Caco-2 (cell line): ENCODE data around the gene MYO5B. TPM values are rescaled to one million over a fixed set of nuclear protein-coding genes. Genes with fewer than 3 reads are reported as not detected.

ENCODE experiments used
- BruUV-seq: library from RNA; stranded (reverse); fragments of 400-500 nt; replicated peaks from 2 replicates; lab custom pipeline; 2021; lab: Mats Ljungman, UMichigan
- CTCF ChIA-PET: fragments of 300-600 bp; sonication (Branson Sonifier 250); formaldehyde crosslinking; loops from one replicate; lab custom pipeline; 2022; ENCODE audit warnings: antibody characterized with exemption; lab: Charles Lee
- POLR2A ChIA-PET: fragments of 300-600 bp; sonication (Branson Sonifier 250); formaldehyde crosslinking; loops from one replicate; lab custom pipeline; 2022; ENCODE audit warnings: antibody characterized with exemption; lab: Charles Lee
- DNase-seq, 2 experiments: peaks; one replicate each; pipeline versions ENCODE4 v3.0.0 to v3.0.0-alpha.2; 2020 to 2022
- H3K27me3 ChIP-seq: replicated peaks from 2 replicates; pipeline ENCODE4 v1.6.0; 2011; ENCODE audit warnings: low read length; ENCODE audit not compliant: control insufficient read depth, insufficient read depth
- H3K36me3 ChIP-seq: 2 replicates; pipeline ENCODE4 v1.5.1; 2011; ENCODE audit warnings: low read length; ENCODE audit not compliant: control insufficient read depth, insufficient read depth
- H3K4me1 ChIP-seq: fragments of 250-450 bp; sonication (Bioruptor Pico); 2 replicates; pipeline ENCODE4 v1.5.1; 2020; ENCODE audit warnings: mild to moderate bottlenecking
- H3K4me3 ChIP-seq: 2 replicates; pipeline ENCODE4 v1.5.1; 2011; ENCODE audit warnings: low read depth, mild to moderate bottlenecking, control low read depth, low read length
- H3K9me3 ChIP-seq: fragments of 250-450 bp; sonication (Bioruptor Pico); 2 replicates; pipeline ENCODE4 v1.5.1; 2020; ENCODE audit warnings: mild to moderate bottlenecking, moderate library complexity
- H3K27ac Mint-ChIP-seq: one replicate; pipeline ENCODE4 v1.8.0; 2022; ENCODE audit warnings: mixed read lengths; ENCODE audit not compliant: unreplicated experiment
- H3K27me3 Mint-ChIP-seq: one replicate; pipeline ENCODE4 v1.8.0; 2022; ENCODE audit warnings: mixed read lengths; ENCODE audit not compliant: insufficient read depth, unreplicated experiment
- H3K36me3 Mint-ChIP-seq: one replicate; pipeline ENCODE4 v1.8.0; 2022; ENCODE audit warnings: mild to moderate bottlenecking, mixed read lengths; ENCODE audit not compliant: insufficient read depth, unreplicated experiment
- H3K4me1 Mint-ChIP-seq: one replicate; pipeline ENCODE4 v1.8.0; 2022; ENCODE audit warnings: low read depth, mixed read lengths; ENCODE audit not compliant: unreplicated experiment
- H3K4me3 Mint-ChIP-seq: one replicate; pipeline ENCODE4 v1.8.0; 2022; ENCODE audit warnings: mild to moderate bottlenecking, moderate library complexity, mixed read lengths; ENCODE audit not compliant: unreplicated experiment
- H3K9me3 Mint-ChIP-seq: one replicate; pipeline ENCODE4 v1.8.0; 2022; ENCODE audit warnings: mixed read lengths; ENCODE audit not compliant: unreplicated experiment
- CTCF ChIP-seq, 2 experiments: fragments of 200-600 bp in 1 of 2; IDR thresholded peaks; 1 replicate in 1 of 2; 2 replicates in 1 of 2; pipeline versions ENCODE4 v1.5.1 to v1.8.0; 2011 to 2022; ENCODE audit warnings: antibody characterized with exemption in 1 of 2, control low read depth in 1 of 2, inconsistent platforms in 1 of 2, low read depth in 1 of 2, low read length in 1 of 2, mild to moderate bottlenecking in 1 of 2, moderate library complexity in 1 of 2; ENCODE audit not compliant: insufficient read depth in 1 of 2, severe bottlenecking in 1 of 2, unreplicated experiment in 1 of 2
- intact Hi-C: fragments of 100-400 bp; cut with micrococcal nuclease; formaldehyde crosslinking; loops from one replicate; pipeline ENCODE4 v1.10.0; 2022; ENCODE audit not compliant: unreplicated experiment
- total RNA-seq: library from RNA; stranded (reverse); gene quantifications from 2 replicates; pipeline ENCODE4 v1.2.3, GENCODE V29; 2022

MYO5B gene
- total RNA-seq, 1 experiment from 2014 or later: 28.3 TPM

GRCh38 chr18:49853436-49853835 is 341.5 kb downstream of the MYO5B start:
- H3K27me3 Mint-ChIP-seq: no peaks in the 10 kb centered on the region
- Histone ChIP-seq H3K36me3 (no peaks in the 10 kb centered on the region), H3K4me1 (peaks cover 5% of the 10 kb centered on the region), H3K27me3 (no peaks in the 10 kb centered on the region), H3K4me3 (no peak overlapping the region), H3K9me3 (no peaks in the 10 kb centered on the region)
- no peaks in the 10 kb centered on the region for H3K9me3 Mint-ChIP-seq
- no peak overlapping the region for H3K27ac Mint-ChIP-seq
- no peak for DNase-seq
- ChIA-PET POLR2A (no interaction called here), CTCF (no interaction called here)
- peaks cover 5% of the 10 kb centered on the region for H3K4me1 Mint-ChIP-seq
- no TSS peak for BruUV-seq
- H3K36me3 Mint-ChIP-seq: peaks cover 20% of the 10 kb centered on the region
- H3K4me3 Mint-ChIP-seq: no peak overlapping the region
- TF ChIP-seq CTCF (IDR thresholded peaks at IDR 0.05; ENCODE audit: insufficient read depth in 1 of 2, low read depth in 1 of 2, low read length in 1 of 2, severe bottlenecking in 1 of 2, unreplicated experiment in 1 of 2): no peak
- intact Hi-C loops: no loop called here

- no peak for DNase-seq
- no peak overlapping the region for H3K4me3 ChIP-seq
- no peaks in the 10 kb centered on the region for H3K27me3 ChIP-seq
- Mint-ChIP-seq H3K27me3 (no peaks in the 10 kb centered on the region), H3K27ac (no peak overlapping the region), H3K4me1 (peaks cover 5% of the 10 kb centered on the region), H3K36me3 (peaks cover 20% of the 10 kb centered on the region), H3K4me3 (no peak overlapping the region), H3K9me3 (no peaks in the 10 kb centered on the region)
- intact Hi-C loops: no loop called here
- CTCF ChIA-PET: no interaction called here
- H3K4me1 ChIP-seq: peaks cover under 1% of the 10 kb centered on the region; the same call in 1 of the 2 replicates
- TF ChIP-seq CTCF (IDR thresholded peaks at IDR 0.05; ENCODE audit: insufficient read depth in 1 of 2, low read depth in 1 of 2, low read length in 1 of 2, severe bottlenecking in 1 of 2, unreplicated experiment in 1 of 2): no peak
- H3K36me3 ChIP-seq: no peaks in the 10 kb centered on the region
- POLR2A ChIA-PET: no interaction called here
- BruUV-seq: no TSS peak
- H3K9me3 ChIP-seq: no peaks in the 10 kb centered on the region
Observed at GRCh38 chr18:49853011-49853410, 341.9 kb downstream of the MYO5B start.

GRCh38 chr18:49851624-49852023 is 343.3 kb downstream of the MYO5B start:
- Histone ChIP-seq H3K27me3 (no peaks in the 10 kb centered on the region), H3K9me3 (no peaks in the 10 kb centered on the region), H3K4me1 (no peaks in the 10 kb centered on the region), H3K4me3 (no peak overlapping the region), H3K36me3 (no peaks in the 10 kb centered on the region)
- intact Hi-C loops: no loop called here
- Mint-ChIP-seq H3K4me3 (no peak overlapping the region), H3K36me3 (peaks cover 20% of the 10 kb centered on the region), H3K27ac (no peak overlapping the region), H3K4me1 (peaks cover 5% of the 10 kb centered on the region), H3K27me3 (no peaks in the 10 kb centered on the region), H3K9me3 (no peaks in the 10 kb centered on the region)
- ChIA-PET CTCF (no interaction called here), POLR2A (no interaction called here)
- DNase-seq: no peak
- no peak for TF ChIP-seq CTCF (IDR thresholded peaks at IDR 0.05; ENCODE audit: insufficient read depth in 1 of 2, low read depth in 1 of 2, low read length in 1 of 2, severe bottlenecking in 1 of 2, unreplicated experiment in 1 of 2)
- no TSS peak for BruUV-seq
